Smooth muscle cell (in vitro differentiated cells): ENCODE measurements around the gene PCNX3. TPM values are rescaled to one million over a fixed set of nuclear protein-coding genes. Genes with fewer than 3 reads are reported as not detected.
A peak's percentile ranks its signal among the peaks of the same experiment; 100 is the strongest.

Source experiments
- DNase-seq: peaks from one replicate; lab custom pipeline; 2025; ENCODE audit not compliant: unreplicated experiment; lab: John Stamatoyannopoulos, UW
- H2AFZ ChIP-seq: fragments of 200-600 bp; sonication (generic); 2 replicates; pipeline ENCODE4 v1.6.0; 2016; ENCODE audit warnings: antibody characterized with exemption, low read depth, mild to moderate bottlenecking
- H3F3A ChIP-seq: fragments of 200-600 bp; sonication (generic); 2 replicates; pipeline ENCODE4 v1.6.0; 2017; ENCODE audit warnings: antibody characterized with exemption, low read depth
- H3K27ac ChIP-seq: fragments of 200-600 bp; sonication (generic); 2 replicates; pipeline ENCODE4 v1.5.1; 2016; ENCODE audit warnings: low read depth, mild to moderate bottlenecking
- H3K27me3 ChIP-seq: fragments of 200-600 bp; sonication (generic); 2 replicates; pipeline ENCODE4 v1.6.1; 2016; ENCODE audit warnings: low read depth, mild to moderate bottlenecking
- H3K36me3 ChIP-seq: fragments of 200-600 bp; sonication (generic); 2 replicates; pipeline ENCODE4 v1.5.1; 2016; ENCODE audit warnings: low read depth
- H3K4me1 ChIP-seq: fragments of 200-600 bp; sonication (generic); 2 replicates; pipeline ENCODE4 v1.5.1; 2016; ENCODE audit warnings: low read depth
- H3K4me2 ChIP-seq: fragments of 200-600 bp; sonication (generic); 2 replicates; pipeline ENCODE4 v1.6.0; 2016; ENCODE audit warnings: mild to moderate bottlenecking
- H3K4me3 ChIP-seq: fragments of 200-600 bp; sonication (generic); 2 replicates; pipeline ENCODE4 v1.5.1; 2016; ENCODE audit warnings: mild to moderate bottlenecking
- H3K79me2 ChIP-seq: fragments of 200-600 bp; sonication (generic); 2 replicates; pipeline ENCODE4 v1.6.0; 2016; ENCODE audit warnings: low read depth, mild to moderate bottlenecking
- H3K9ac ChIP-seq: fragments of 200-600 bp; sonication (generic); 2 replicates; pipeline ENCODE4 v1.6.0; 2016; ENCODE audit warnings: low read depth
- H3K9me3 ChIP-seq: fragments of 200-600 bp; sonication (generic); replicated peaks from 2 replicates; pipeline ENCODE4 v1.5.1; 2016; ENCODE audit warnings: low read depth
- H4K20me1 ChIP-seq: fragments of 200-600 bp; sonication (generic); 2 replicates; pipeline ENCODE4 v1.6.0; 2016; ENCODE audit warnings: low read depth
- CTCF ChIP-seq: fragments of 200-600 bp; sonication (generic); IDR thresholded peaks from 2 replicates; pipeline ENCODE4 v1.5.1; 2017; ENCODE audit warnings: borderline replicate concordance, mild to moderate bottlenecking, antibody characterized with exemption; ENCODE audit not compliant: insufficient read depth, poor library complexity, severe bottlenecking
- WGBS: methylation state at CpG from one replicate; pipeline ENCODE4 v1.1.7; 2016; ENCODE audit warnings: low lambda C conversion rate; 5-methylcytosine and 5-hydroxymethylcytosine counted together
- polyA plus RNA-seq: library from polyadenylated mRNA; unstranded; fragments of >200 nt; fragmentation: Nextera tagmentation; extraction: Ambion mirVana; gene quantifications from 2 replicates; pipeline ENCODE4 v1.2.1, GENCODE V29; 2016
- total RNA-seq: library from RNA; depleted of rRNA; stranded (reverse); fragments of >200 nt; gene quantifications from 2 replicates; pipeline ENCODE4 v1.2.3, GENCODE V29; 2014

The PCNX3 gene
- total and polyA plus RNA-seq, 2 experiments from 2014 or later: 17.5 to 18.3 TPM

DNA sequence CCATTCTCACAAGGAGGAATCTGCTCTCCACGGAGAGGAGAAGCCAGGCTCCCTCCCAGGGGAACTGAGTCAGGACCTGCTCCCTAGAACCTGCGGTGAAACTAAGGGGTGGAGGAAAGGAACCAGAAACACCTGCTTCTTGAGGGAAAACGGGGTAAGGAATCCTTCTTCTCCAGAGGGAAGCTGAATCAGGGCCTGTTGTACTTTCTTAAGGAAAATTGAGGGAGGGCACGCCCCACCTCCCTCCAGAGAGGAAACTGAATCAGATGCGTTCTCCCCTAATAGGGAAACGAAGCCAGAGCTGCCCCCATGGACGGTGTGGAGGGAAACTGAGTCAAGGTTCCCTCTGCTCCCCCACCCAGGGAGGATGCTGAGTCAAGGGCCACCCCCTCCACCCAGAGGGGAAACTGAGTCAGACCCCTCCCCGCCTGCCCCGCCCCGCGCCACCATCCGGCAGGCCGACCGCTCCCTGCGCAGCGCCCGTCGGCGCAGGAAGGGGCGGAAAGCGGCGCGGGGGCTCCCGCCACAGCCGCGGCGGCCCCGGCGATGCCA, 46.7 kb downstream of the PCNX3 start:
- H2AFZ ChIP-seq: no peak overlapping the region
- H3K4me3 ChIP-seq: peak overlapping the region; percentile 85
- peaks cover 29% of the 10 kb centered on the region for H3K79me2 ChIP-seq
- no peaks in the 10 kb centered on the region for H3K36me3 ChIP-seq
- H3K4me2 ChIP-seq: peak overlapping the region; percentile 100
- peak overlapping the region; percentile 98 for H3K9ac ChIP-seq
- H3K27ac ChIP-seq: peak overlapping the region; percentile 100
- no peaks in the 10 kb centered on the region for H3K9me3 ChIP-seq
- peaks cover 16% of the 10 kb centered on the region for H3K4me1 ChIP-seq
- no peaks in the 10 kb centered on the region for H3K27me3 ChIP-seq
- peaks cover 17% of the 10 kb centered on the region for H4K20me1 ChIP-seq
- no peak for TF ChIP-seq CTCF
- H3F3A ChIP-seq: peaks cover 7% of the 10 kb centered on the region
- no peak for DNase-seq
- WGBS: 1% methylated on average over 16 of the region's 29 CpGs

GRCh38 chr11:65662799-65663638, 47.4 kb downstream of the PCNX3 start, which contains the start of gene RELA:
Gene RELA, minus strand, starts transcription at chr11:65662916. Its CDS starts 84 bp downstream, at chr11:65662832.
- peak; percentile 89 for DNase-seq
- Histone ChIP-seq H3K9me3 (no peaks in the 10 kb centered on the region), H3K4me1 (peaks cover 16% of the 10 kb centered on the region), H4K20me1 (peaks cover 11% of the 10 kb centered on the region), H3F3A (peaks cover 7% of the 10 kb centered on the region), H3K27me3 (no peaks in the 10 kb centered on the region), H3K27ac (peak within 1 kb of the TSS; percentile 100), H3K79me2 (peaks cover 29% of the 10 kb centered on the region), H3K36me3 (no peaks in the 10 kb centered on the region), H3K9ac (peak within 1 kb of the TSS; percentile 98), H3K4me2 (peak within 1 kb of the TSS; percentile 100), H2AFZ (peak within 1 kb of the TSS; percentile 90), H3K4me3 (peak within 1 kb of the TSS; percentile 85)
- TF ChIP-seq CTCF: no peak
- 1% methylated on average over 90 of the region's 91 CpGs for WGBS

DNA sequence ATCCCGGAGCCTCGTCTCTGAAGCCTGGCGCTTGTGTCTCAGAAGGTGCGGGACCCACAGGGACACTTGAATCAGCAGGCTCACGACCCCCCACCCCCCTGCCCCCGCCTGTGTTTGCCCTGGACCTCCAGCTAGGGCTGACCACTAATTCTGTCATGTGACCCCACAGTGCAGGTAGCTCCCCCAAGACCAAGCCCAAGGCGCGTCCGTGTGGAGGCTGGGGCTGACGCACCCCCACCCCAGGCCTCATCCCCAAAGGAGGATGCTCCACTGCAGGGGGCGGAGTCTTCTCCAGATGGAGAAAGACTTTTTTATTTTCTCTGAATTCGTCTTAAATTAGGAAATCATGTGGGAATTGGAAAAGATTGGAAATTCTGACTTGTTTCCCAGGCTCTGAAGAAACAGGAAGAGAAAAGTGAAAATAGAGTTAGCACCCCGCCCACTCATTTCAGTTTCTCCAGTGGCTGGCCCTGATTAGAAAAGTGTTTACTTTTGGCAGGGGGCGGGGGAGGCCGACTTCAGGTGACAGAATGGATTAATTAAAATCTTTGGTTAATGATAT, 48.1 kb downstream of the PCNX3 start:
- Histone ChIP-seq H3K27ac (peak overlapping the region; percentile 100), H3K27me3 (no peaks in the 10 kb centered on the region), H3K79me2 (peaks cover 29% of the 10 kb centered on the region), H3K9me3 (no peaks in the 10 kb centered on the region), H3K36me3 (no peaks in the 10 kb centered on the region), H3F3A (peaks cover 7% of the 10 kb centered on the region), H3K9ac (peak overlapping the region; percentile 98), H3K4me3 (peak overlapping the region; percentile 85), H2AFZ (peak overlapping the region; percentile 90), H3K4me1 (peaks cover 16% of the 10 kb centered on the region), H4K20me1 (peaks cover 8% of the 10 kb centered on the region), H3K4me2 (peak overlapping the region; percentile 100)
- DNase-seq: no peak
- no peak for TF ChIP-seq CTCF
- 12% methylated on average over 15 of the region's 15 CpGs for WGBS
